ENCODE data around the gene CD2AP. TPM values are rescaled to one million over a fixed set of nuclear protein-coding genes. Genes with fewer than 3 reads are reported as not detected.
"Not testable (repeated sequence)": the region's sequence is repeated elsewhere in the genome, so short reads cannot be mapped to it uniquely, and the experiment has no call there.

The CD2AP gene
- polyA plus RNA-seq, 4 donors: 64.1 to 87.6 (median 76.0) TPM

GRCh38 chr6:47456536-47456975, 21.0 kb upstream of the CD2AP start:
- no peak for DNase-seq (ENCODE audit: low read depth in 4 of 4, low spot score in 2 of 4)

- DNase-seq (ENCODE audit: low read depth in 4 of 4, low spot score in 2 of 4): no peak
Measured at GRCh38 chr6:47457370-47457769, 20.2 kb upstream of the CD2AP start.

DNA sequence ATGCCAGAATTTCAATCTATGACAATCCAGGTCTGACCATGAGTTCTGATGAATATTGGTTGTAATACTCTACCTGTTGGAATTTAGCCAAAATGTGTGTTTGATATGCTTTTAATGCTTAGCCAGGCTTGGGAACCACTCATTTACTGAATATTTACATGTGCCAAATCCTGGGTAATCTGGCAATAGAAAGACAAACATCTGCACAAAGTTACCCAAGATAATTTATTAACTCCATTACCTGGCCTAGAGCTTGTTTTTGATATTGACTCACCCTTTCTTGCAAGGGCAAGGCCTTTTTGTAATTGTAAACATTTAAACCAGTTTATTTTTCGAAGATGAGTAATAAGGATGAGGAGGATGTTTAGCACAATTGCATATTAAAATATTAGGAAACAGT, 13.5 kb upstream of the CD2AP start:
- no peak for DNase-seq (ENCODE audit: low read depth in 4 of 4, low spot score in 2 of 4)

- no peak for DNase-seq (ENCODE audit: low read depth in 4 of 4, low spot score in 2 of 4)
Measured at GRCh38 chr6:47465117-47465516, 12.5 kb upstream of the CD2AP start.

GRCh38 chr6:47471911-47472310, 5.7 kb upstream of the CD2AP start:
- DNase-seq (ENCODE audit: low read depth in 4 of 4, low spot score in 2 of 4): no peak

DNA sequence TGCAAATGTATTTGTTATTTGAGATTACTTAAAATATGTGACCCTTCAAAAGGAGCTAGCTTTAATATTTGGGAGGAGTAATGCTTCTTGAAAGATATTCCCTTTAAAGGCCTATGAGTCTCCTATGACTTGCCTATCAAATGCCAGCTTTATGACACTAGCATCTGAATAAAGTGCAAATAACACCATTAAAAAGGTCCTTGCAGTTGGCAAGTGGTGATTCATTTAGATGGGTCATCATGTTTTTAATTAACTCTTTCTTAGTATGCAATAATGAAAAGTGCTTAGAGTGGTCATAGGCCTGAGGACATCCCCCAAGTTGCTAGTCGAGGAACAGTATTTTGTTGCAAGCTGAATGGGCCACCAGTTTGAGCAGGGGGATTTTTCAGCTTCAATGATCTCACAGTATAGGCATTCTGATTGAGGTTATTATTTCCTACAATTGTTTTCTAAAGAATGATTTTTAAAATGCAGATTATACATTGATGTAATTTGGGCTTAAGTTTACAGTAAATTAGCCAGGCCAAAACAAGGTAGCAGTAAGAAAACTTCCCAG, 3.7 kb upstream of the CD2AP start:
- no peak for DNase-seq (ENCODE audit: low read depth in 4 of 4, low spot score in 2 of 4)

DNA sequence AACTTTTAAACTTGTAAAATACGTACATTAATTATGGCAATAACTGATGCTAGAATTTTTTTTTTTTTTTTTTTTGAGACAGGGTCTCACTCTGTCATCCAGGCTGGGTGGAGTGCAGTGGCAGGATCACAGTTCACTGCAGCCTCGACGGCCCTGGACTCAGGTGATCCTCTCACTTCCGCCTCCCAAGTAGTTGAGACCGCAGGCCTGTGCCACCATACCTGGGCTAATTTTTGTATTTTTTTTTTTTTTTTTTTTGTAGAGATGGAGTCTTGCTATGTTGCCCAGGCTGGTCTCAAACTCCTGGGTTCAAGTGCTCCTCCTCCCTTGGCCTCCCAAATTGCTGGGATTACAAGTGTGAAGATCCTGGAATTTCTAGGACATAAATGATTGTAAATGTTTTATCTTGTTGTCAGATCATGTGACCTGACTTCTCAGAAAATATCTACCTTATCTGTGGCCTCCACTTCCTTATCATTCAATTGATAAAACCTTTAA, 2.2 kb upstream of the CD2AP start:
- DNase-seq (ENCODE audit: low read depth in 4 of 4, low spot score in 2 of 4): no peak

GRCh38 chr6:47476781-47477496, 650 bp upstream of the CD2AP start:
- peak in 2 of 4 donors; percentile 35 to 53 for DNase-seq (ENCODE audit: low read depth in 4 of 4, low spot score in 2 of 4)

DNA sequence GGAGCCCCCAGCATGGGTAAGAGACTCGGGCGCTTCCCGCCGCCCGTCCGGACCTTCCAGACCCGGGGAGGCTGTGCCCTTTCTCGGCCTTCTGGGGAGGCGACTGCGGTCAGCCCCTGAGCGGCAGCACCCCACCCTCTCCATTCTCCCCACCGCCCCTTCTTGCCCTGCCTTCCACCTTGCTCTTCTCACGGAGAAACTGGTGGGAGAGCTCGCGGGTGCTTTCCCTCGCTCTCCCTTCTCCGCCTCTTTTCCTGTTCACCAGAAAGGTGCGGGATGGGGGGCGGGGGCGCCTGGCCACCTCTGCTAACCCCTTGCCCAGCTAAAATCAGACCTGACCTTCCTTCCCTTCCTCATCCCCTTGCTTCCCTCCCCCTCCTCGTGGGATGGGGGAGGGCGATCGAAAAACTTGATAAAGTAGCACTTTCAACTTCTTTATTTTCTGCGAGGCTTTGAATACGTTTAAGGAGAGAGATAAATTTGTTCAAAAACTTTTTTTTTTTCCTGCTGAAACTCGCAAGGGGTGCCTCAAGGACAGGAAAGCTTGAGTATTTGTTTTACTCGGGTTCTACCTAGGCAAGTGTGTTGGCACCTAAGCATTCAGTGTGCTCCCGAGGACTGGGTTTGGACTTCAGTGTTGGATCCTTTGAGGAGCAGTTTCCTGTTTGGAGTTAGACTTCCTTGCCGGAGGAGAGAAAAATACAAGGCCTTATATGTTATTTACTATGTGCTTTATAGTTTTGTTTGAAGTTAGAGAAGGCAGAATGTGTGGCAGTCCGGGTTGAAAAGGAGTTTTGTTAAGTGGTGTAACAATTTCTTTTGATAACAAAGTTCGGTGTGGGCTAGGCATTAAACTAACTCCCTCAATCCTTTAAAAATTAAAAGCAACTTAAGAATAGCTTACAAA, 897 bp downstream of the CD2AP start:
- peak in 2 of 4 donors; percentile 45 to 65 for DNase-seq (ENCODE audit: low read depth in 4 of 4, low spot score in 2 of 4)

GRCh38 chr6:47479140-47479508, 1.5 kb downstream of the CD2AP start:
- DNase-seq (ENCODE audit: low read depth in 4 of 4, low spot score in 2 of 4): peak in 1 of 4 donors; percentile 26

DNA sequence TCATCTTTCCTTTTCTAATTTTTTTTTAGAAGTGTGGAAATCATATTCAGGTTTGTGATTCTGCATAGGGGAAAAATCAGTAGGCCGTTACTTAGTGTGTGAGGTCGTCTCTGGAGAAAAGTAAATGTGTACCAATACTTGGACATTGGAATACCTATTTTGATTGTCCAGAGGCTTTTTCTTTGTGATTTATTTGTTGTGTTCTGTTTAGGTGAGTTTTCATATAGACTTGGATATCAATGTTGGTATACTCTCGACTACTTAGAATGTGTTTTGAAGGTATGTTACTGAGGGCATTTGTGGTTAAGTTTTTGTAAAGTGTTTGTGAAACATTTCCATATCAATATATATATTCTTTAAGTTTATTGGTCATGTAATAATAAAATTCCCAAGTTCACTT, 2.3 kb downstream of the CD2AP start:
- DNase-seq (ENCODE audit: low read depth in 4 of 4, low spot score in 2 of 4): no peak

GRCh38 chr6:47481213-47481612, 3.6 kb downstream of the CD2AP start:
- not testable (repeated sequence) for DNase-seq (ENCODE audit: low read depth in 4 of 4, low spot score in 2 of 4)

- no peak for DNase-seq (ENCODE audit: low read depth in 4 of 4, low spot score in 2 of 4)
Measured at GRCh38 chr6:47481806-47482205, 4.2 kb downstream of the CD2AP start.

GRCh38 chr6:47483516-47483852, 5.9 kb downstream of the CD2AP start:
- no peak for DNase-seq (ENCODE audit: low read depth in 4 of 4, low spot score in 2 of 4)

GRCh38 chr6:47483853-47484546, 6.4 kb downstream of the CD2AP start:
- no peak for DNase-seq (ENCODE audit: low read depth in 4 of 4, low spot score in 2 of 4)

DNA sequence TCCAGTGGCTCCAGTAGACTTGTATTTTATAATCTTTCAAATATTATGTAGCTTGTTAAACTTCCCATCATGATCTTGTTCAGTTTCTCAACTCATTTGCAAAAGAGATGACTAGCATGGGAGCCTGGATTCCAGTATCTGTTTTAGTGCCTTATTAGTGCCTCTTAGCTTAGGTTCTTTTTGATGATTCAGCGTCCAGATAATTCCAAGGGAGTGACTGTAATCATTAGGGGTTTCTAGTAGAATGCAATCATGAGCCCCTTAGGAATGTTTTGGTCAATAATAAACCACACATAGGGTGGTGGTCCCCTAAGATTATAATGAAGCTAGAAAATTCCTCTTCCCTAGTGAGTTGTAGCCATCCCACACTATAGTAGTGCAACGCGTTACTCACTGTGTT, 7.0 kb downstream of the CD2AP start:
- DNase-seq (ENCODE audit: low read depth in 4 of 4, low spot score in 2 of 4): no peak

GRCh38 chr6:47485083-47485482, 7.5 kb downstream of the CD2AP start:
- no peak for DNase-seq (ENCODE audit: low read depth in 4 of 4, low spot score in 2 of 4)

- no peak for DNase-seq (ENCODE audit: low read depth in 4 of 4, low spot score in 2 of 4)
Measured at GRCh38 chr6:47485491-47486135, 8.0 kb downstream of the CD2AP start.

GRCh38 chr6:47489995-47490394, 12.4 kb downstream of the CD2AP start:
- no peak for DNase-seq (ENCODE audit: low read depth in 4 of 4, low spot score in 2 of 4)

GRCh38 chr6:47490676-47491075, 13.1 kb downstream of the CD2AP start:
- no peak for DNase-seq (ENCODE audit: low read depth in 4 of 4, low spot score in 2 of 4)
